GM18951 (cell line): ENCODE measurements around the gene PAMR1.
"Not testable (repeated sequence)": the region's sequence is repeated elsewhere in the genome, so short reads cannot be mapped to it uniquely, and the experiment has no call there.

Experiments used
- POLR2A ChIP-seq: IDR thresholded peaks from 4 replicates; pipeline ENCODE4 v1.6.1; 2011; ENCODE audit warnings: mild to moderate bottlenecking; ENCODE audit not compliant: insufficient read length, insufficient read depth; ENCODE audit errors: extremely low read depth
- in situ Hi-C: fragments of 300-500 bp; cut with MboI; formaldehyde crosslinking; loops from one replicate; pipeline ENCODE4 v1.12.0; 2022; ENCODE audit warnings: low sequenced_read_pairs, mixed read lengths, inconsistent platforms; ENCODE audit not compliant: unreplicated experiment

Gene PAMR1

DNA sequence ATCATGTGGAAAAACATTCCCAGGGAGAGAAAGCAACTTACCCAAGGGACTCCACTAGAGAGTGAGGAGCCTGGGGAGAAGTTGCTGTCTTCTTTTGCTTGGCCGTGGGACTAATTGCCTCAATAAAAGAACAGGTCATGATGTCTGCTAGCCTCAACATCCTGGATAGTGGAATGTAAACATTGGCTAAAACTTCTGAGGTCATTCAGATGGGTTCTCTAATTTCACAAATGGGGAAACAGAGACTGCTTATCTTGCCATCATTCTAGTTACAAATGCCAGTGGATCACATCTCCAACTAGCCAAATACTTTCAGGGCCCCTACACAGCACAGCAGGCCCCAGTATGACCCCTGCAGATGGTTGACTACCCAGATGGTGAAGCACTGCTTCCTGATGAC, 28.4 kb upstream of the PAMR1 start:
- no peak for TF ChIP-seq POLR2A
- in situ Hi-C loops, result no loop called here

DNA sequence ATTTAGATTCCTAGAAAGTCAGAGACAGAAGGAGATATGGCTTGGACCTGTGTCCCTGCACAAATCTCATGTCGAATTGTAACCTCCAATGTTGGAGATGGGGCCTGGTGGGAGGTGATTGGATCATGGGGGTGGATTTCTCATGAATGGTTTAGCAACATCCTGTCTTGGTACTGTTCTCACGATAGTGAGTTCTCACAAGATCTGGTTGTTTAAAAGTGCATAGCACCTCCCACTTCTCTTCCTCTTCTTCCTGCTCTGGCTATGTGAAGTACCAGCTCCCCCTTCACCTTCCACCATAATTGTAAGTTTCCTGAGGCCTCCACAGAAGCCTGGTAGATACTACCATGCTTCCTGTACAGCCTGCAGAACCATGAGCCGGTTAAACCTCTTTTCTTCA, 27.6 kb upstream of the PAMR1 start:
- TF ChIP-seq POLR2A, result no peak
- in situ Hi-C loops, result no loop called here

DNA sequence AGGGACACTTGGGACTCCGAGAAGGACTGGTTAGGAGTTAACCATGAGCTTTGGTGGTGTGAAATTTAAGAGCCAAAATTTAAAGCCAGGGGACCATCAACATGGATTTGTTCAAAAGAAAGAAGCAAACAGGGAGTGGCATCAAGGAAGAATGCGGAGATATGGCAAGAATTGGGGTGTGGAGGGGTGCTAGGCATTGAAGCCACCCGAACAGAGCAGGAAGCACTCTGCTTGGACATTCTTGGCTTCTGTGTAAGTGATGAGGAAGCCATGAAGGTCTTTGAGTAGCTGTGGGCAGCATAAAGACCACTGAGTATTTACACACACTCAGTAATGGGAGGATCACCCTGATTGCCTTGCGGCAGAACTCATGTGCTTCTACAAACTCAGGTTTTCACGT, 27.2 kb upstream of the PAMR1 start:
- TF ChIP-seq POLR2A, result no peak

DNA sequence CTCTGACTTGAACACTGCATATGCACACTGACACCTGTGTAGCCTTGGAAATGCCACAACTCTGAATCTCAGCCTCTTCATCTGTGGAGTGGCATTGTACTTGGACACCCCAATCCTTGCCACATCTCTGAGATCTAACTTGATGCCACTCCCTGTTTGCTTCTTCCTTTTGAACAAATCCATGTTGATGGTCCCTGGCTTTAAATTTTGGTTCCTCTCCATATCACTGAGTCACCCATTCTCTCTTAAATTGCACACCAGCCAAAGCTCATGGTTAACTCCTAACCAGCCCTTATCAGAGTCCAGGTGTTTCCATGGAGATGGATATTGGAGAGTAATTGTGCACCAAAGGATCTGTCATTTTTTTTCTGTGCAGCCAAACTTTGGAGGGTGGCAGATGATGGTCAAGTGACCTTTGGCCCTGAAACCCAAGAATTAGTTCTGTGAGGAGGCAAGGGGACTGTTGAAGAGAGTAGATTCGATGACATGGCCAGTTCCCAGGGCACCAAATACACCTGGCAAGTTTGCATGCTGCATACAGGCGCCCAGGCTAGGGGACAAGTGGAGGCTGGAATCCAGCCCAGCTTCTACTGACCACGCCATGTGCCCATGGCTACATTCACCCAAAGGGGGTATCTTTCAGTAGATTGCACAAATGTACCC, 25.1 kb upstream of the PAMR1 start:
- no peak for TF ChIP-seq POLR2A
- in situ Hi-C loops, result no loop called here

More for the DNA sequence above, 27.2 kb upstream of the PAMR1 start:
- in situ Hi-C loops, result no loop called here

DNA sequence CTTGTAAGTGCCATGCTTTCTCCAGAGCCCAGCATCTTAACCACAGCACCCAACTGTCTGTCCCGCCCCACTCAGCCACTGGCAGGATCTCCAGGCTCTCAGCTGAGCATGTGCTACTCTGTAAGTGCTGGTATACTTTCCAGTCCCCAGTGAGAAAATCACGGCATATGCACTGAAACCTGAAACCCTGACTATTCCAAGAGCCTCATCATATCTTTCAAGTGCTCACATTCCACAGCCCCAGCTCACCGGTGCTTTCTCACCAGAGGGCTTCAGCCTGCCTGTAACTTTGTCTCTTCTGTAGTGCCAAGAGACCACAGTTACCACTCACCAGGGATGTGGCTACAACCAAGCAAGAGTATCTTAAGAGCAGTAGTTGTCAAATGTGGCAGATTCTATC, 24.4 kb upstream of the PAMR1 start:
- in situ Hi-C loops, result no loop called here
- TF ChIP-seq POLR2A, result no peak

DNA sequence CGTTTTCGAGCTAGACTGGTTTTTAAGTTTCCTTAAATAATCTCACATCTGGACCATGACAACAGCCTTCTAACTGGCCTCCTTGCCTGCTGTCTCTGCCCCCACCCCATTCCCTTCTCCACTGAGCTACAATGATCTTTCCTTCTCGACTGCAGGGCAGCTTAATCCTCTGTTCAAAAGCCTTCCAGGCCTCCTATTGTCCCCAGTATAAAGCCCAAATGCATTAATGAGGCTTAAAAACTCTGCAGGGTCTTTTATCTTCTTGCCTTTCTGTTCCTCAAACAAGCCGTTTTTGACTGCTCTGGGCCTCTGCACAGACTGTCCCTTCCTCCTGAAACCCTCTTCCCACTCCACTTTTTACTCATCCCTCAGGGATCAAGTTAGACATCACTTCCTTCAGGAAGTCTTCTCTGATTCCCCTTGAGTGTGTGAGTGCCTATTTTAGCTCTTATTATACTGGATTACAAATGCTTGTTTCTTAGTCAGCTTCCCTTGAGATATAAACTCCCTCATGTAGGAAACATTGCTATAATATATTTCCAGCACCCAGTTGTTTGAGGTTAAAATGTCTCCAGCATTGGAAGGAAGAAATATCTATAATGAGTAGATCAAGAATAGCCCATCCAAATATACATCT, 23.6 kb upstream of the PAMR1 start:
- in situ Hi-C loops, result no loop called here
- no peak for TF ChIP-seq POLR2A

DNA sequence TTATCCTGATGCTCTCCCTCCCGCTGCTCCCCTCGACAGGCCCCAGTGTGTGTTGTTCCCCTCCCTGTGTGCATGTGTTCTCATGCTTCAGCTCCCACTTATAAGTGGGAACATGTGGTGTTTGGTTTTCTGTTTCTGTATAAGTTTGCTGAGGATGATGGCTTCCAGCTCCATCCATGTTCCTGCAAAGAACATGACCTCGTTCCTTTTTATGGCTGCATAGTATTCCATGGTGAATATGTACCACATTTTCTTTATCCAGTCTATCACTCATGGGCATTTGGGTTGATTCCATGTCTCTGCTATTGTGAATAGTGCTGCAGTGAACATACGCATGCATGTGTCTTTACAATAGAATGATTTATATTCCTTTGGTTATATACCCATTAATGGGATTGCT, 22.6 kb upstream of the PAMR1 start:
- in situ Hi-C loops, result not testable (repeated sequence)

DNA sequence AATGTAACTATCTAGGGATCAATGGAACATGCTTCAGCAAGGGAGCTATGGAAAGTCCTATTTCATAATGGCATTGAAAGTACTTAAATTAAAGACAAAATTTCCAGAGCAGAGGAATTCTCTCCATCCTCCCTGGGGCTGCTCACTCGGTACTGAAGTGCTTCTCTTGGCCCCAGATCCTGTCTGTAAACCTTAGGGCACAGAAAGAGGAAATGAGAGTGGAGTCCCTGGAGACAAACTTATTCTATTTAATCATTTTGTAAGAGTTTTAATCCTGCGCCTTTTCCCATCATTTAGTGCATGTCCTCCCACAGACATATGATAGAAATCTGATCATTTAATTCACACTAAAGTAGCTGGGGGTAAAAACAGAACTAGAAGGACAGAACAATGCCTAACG, 20.9 kb upstream of the PAMR1 start:
- in situ Hi-C loops, result no loop called here
- no peak for TF ChIP-seq POLR2A

DNA sequence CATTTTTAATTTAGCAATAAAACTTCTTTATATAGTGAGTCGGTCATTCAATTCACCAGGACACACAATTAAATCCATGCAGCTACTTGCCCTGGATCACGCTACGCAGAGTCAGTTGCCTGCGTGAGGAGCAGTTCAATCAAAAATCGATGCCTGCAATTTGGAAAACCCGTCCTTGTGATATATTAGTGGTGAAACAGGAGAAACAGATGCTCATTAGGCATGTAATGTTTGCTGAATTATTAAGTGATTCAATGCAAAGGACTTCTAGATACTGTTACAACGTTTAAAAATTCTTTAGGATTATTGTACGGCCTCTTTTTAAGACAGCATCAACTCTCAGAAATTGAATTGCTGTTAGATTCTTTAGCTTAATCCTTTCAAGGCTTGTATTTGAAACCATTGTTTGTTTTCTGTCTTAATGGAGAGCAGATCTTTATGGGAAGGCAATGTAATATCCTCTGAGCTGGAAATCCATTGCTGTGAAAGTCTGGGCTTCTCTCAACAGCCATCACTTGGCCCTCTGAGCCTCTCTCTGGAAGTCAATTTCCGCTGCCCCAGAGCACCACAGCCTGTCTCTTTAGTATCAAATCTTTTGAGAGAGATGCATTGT, 20.1 kb upstream of the PAMR1 start:
- no peak for TF ChIP-seq POLR2A
- in situ Hi-C loops, result no loop called here

DNA sequence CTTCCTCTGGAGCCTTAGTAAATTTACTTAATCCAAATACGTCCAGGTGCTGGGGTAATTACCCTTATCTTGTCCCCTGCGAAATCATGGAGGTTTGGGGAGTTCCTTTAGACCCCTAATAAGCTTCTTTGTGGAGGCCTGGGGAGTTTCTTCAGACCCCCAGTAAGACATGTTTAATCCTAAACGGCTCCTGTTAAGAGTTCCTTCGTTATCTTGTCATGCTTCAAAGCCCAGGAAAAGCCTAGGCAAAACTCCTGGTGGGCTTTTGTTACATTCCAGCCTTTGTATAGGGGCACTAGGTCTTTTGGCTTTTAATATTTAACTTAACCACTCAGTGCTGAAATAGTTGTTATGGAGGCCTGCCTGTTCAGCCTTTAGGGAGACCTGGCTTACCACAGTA, 18.1 kb upstream of the PAMR1 start:
- in situ Hi-C loops, result no loop called here
- TF ChIP-seq POLR2A, result no peak

DNA sequence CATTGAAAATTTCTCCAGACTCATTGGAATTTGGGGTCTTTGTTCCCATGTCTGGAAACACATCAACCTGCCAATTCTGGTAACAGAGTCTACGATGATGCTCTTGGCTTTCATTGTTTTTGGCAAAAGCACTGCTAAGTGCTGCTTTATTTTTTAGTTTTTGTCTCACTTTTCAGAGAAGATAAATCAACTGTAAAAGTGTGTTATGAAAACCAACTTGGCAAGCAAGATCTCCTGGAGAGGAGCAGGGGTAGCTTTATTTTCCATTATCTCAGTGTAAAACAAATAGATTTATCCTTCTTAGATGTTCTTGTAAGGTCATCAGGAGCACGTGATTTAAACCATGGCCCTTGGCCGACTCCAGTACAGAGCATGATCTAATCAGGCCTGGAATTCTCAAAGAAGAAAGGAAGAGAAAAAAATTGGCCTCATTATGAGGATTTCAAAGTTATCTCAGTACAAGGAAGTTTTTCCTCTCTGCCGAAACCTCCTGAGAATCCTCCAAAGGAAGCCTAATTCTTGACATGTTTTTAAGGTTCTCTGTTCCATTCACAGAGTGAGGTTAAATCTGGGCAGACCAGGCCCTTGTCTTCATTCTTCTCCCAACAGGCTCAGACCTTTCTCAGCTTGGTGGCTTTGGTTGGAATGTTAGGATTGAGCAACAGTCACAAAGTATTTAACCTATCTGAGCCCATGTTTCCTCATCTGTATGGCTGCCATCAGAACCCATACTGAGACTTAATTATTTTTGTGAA, 16.4 kb upstream of the PAMR1 start:
- in situ Hi-C loops, result no loop called here
- no peak for TF ChIP-seq POLR2A

DNA sequence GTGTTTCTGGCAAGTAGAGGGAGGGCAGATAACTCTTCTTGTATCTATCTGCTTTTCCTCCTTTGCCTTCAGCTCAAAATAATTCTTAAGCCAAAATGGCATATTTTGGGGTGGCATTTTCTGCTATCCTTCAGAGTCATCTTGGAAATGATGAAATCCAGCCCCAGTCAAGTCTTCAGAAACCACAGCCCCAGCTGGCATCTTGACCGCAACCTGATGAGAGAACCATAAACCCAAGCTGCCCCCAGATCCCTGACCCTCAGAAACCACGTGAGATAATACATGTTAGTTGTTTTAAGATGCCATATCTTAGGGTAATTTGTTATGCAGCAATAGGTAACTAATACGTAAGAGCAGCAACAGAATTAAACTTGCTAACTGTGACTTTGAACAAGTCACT, 15.1 kb upstream of the PAMR1 start:
- in situ Hi-C loops, result no loop called here
- no peak for TF ChIP-seq POLR2A

DNA sequence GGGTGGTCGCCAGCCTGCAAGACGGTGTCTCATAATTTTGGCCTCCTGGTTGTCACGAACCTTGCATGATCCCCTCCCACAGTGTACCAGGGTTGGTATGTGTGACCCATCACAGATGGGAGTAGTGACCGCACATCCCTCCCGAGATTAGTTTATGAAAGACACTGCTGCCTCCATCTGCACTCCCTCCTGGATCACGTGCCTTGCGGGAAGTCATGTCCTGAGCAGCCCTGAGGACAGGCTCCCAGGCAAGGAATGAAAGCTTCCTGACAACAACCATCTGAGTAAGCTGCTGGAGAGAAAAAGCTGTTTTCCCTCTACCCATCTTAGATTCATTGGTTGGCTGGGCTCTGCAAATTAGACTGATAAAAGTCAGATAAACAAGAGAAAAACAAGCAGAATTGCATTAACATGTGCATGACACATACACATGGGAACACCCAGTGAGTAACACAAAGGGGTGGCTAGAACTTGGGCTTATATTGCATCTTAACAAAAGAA, 14.4 kb upstream of the PAMR1 start:
- in situ Hi-C loops, result no loop called here

DNA sequence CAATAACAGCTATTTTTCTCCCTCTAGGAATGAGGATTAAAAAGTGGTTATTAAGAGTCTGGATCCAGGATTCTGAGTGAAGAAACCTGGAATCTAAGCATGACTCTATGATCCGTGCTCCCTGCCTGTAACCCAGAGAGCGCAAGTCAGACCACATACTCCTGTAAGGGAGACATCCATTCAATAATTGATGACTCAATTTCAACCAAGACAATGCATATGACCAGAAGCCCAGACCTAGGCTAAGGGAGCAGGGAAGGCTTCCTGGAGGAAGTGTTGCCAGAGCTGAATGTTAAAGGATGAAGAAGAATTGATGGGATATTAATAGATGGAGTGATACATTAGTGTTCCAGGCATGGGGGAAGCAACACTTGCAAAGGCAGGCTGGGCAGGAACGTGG, 13.8 kb upstream of the PAMR1 start:
- in situ Hi-C loops, result no loop called here

More for the DNA sequence above, 14.4 kb upstream of the PAMR1 start:
- no peak for TF ChIP-seq POLR2A

DNA sequence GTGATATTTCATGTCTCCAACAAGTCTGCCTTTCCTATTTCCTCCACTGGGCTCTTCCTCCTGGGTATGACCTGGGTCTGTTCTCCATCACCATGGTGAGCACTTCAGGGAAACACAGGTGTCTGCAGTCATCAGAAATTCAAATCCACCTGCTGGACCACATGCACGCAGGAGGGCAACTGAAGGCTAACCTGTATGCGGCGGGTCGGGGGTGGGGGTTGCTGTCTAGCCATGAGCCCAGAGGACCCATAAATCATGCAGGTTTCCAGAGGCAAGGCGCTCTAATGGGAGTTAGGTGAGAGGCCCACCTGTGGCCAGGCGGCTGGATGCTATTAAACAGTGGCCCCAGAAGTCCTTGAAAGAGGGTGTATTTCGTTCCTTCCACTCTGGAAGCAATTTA, 11.1 kb upstream of the PAMR1 start:
- TF ChIP-seq POLR2A, result no peak
- in situ Hi-C loops, result no loop called here

More for the DNA sequence above, 13.8 kb upstream of the PAMR1 start:
- no peak for TF ChIP-seq POLR2A
